K562 (cell line): Measurements from ENCODE around the gene KIF23. TPM values are rescaled to one million over a fixed set of nuclear protein-coding genes. Genes with fewer than 3 reads are reported as not detected.

Experiments
- ATAC-seq: fragments of 200-7000 bp; cut with Tn5 transposase; 3 replicates; pipeline ENCODE4 v1.9.1; 2020; ENCODE audit warnings: moderate library complexity
- BruUV-seq: library from RNA; stranded (reverse); fragments of 400-500 nt; replicated peaks from 2 replicates; lab custom pipeline; 2021; lab: Mats Ljungman, UMichigan
- CTCF ChIA-PET: fragments of 300-600 bp; formaldehyde crosslinking; extraction: SDS; loops from one replicate; lab custom pipeline; 2021; ENCODE audit warnings: low intra/inter-chr PET ratio; lab: Yijun Ruan, JAX
- POLR2A ChIA-PET: fragments of 300-600, 350-650 bp; sonication (Branson Sonifier 250); formaldehyde crosslinking; extraction: SDS; loops from one replicate; lab custom pipeline; 2021; ENCODE audit warnings: antibody characterized with exemption, inconsistent platforms; lab: Yijun Ruan, JAX
- DNase-seq, 4 experiments: peaks; one replicate each; pipeline versions ENCODE4 v3.0.0 to v3.0.0-alpha.2; 2011 to 2018; ENCODE audit warnings: low spot score in 3 of 4, mixed read lengths in 3 of 4; ENCODE audit errors: extremely low read depth in 1 of 4
- FAIRE-seq: peaks from 2 replicates; lab custom pipeline; 2011; peaks lifted over from hg19 to GRCh38; lab: Jason Lieb, UNC
- H2AFZ ChIP-seq: 2 replicates; pipeline ENCODE4 v1.6.0; 2011; ENCODE audit warnings: low read depth, low read length, control low read depth, inconsistent platforms
- H3K27ac ChIP-seq: fragments of 200-600 bp; 3 replicates; pipeline ENCODE4 v1.8.0; 2011; ENCODE audit warnings: low read depth, mild to moderate bottlenecking, control low read depth, inconsistent platforms, low read length, moderate library complexity, mixed read lengths; ENCODE audit errors: extremely low read depth
- H3K27me3 ChIP-seq, 2 experiments: fragments of 300-600 bp in 1 of 2; 2 replicates in 1 of 2; 3 replicates in 1 of 2; pipeline versions ENCODE4 v1.6.0 to v1.8.0; 2011; ENCODE audit warnings: inconsistent platforms in 2 of 2, low read length in 2 of 2, mild to moderate bottlenecking in 1 of 2, mixed read lengths in 1 of 2, moderate library complexity in 1 of 2; ENCODE audit not compliant: control insufficient read depth in 2 of 2, insufficient read depth in 2 of 2
- H3K36me3 ChIP-seq: fragments of 300-600 bp; 3 replicates; pipeline ENCODE4 v1.8.0; 2011; ENCODE audit warnings: mild to moderate bottlenecking, low read length, inconsistent platforms; ENCODE audit not compliant: control insufficient read depth, insufficient read depth
- H3K4me1 ChIP-seq, 2 experiments: fragments of 200-600 bp in 1 of 2; replicated peaks in 1 of 2; 2 replicates in 1 of 2; 3 replicates in 1 of 2; pipeline versions ENCODE4 v1.5.1 to v1.8.0; 2011; ENCODE audit warnings: inconsistent platforms in 2 of 2, low read length in 2 of 2, mild to moderate bottlenecking in 1 of 2, mixed read lengths in 1 of 2, moderate library complexity in 1 of 2; ENCODE audit not compliant: control insufficient read depth in 2 of 2, insufficient read depth in 2 of 2
- H3K4me2 ChIP-seq: 2 replicates; pipeline ENCODE4 v1.6.1; 2011; ENCODE audit warnings: low read length, control low read depth, inconsistent platforms, mixed read lengths; ENCODE audit not compliant: insufficient read depth
- H3K4me3 ChIP-seq: fragments of 200-600 bp; sonication (generic), shearing (Covaris generic); 2 replicates; pipeline ENCODE4 v1.5.1; 2016; ENCODE audit warnings: control low read depth, inconsistent platforms
- H3K79me2 ChIP-seq: fragments of 200-600 bp; 3 replicates; pipeline ENCODE4 v1.8.0; 2011; ENCODE audit warnings: low read length, inconsistent platforms; ENCODE audit not compliant: control insufficient read depth, insufficient read depth
- H3K9ac ChIP-seq, 2 experiments: 2 replicates each; pipeline versions ENCODE4 v1.6.0 to v1.6.1; 2011; ENCODE audit warnings: low read depth in 2 of 2, low read length in 2 of 2, control low read depth in 1 of 2, inconsistent platforms in 1 of 2, mild to moderate bottlenecking in 1 of 2, mixed read lengths in 1 of 2; ENCODE audit not compliant: insufficient read depth in 1 of 2
- H3K9me1 ChIP-seq: one replicate; pipeline ENCODE4 v1.6.0; 2011; ENCODE audit warnings: inconsistent platforms, mild to moderate bottlenecking, low read length, moderate library complexity; ENCODE audit not compliant: control insufficient read depth, insufficient read depth
- H3K9me3 ChIP-seq: replicated peaks from 2 replicates; pipeline ENCODE4 v1.5.1; 2011; ENCODE audit warnings: low read depth, low read length, inconsistent platforms; ENCODE audit not compliant: control insufficient read depth, insufficient read depth
- H4K20me1 ChIP-seq: replicated peaks from 2 replicates; pipeline ENCODE4 v1.6.1; 2011; ENCODE audit warnings: low read length, inconsistent platforms, mixed read lengths; ENCODE audit not compliant: control insufficient read depth, insufficient read depth
- ARNT ChIP-seq, 2 experiments: fragments of 450-650 bp; IDR thresholded peaks; 2 replicates each; pipeline ENCODE4 v1.6.1; 2016; ENCODE audit warnings: mild to moderate bottlenecking in 1 of 2
- ATF2 ChIP-seq: sonication (generic); formaldehyde crosslinking; IDR thresholded peaks from 2 replicates; pipeline ENCODE4 v1.8.1; 2022; ENCODE audit warnings: missing genetic modification reagents
- FOXK2 ChIP-seq, 2 experiments: fragments of 450-650 bp; IDR thresholded peaks in 1 of 2; conservative IDR thresholded peaks in 1 of 2; 2 replicates each; pipeline ENCODE4 v1.6.1; 2016; ENCODE audit warnings: low read depth in 2 of 2, mild to moderate bottlenecking in 1 of 2
- GABPB1 ChIP-seq: sonication (generic); formaldehyde crosslinking; IDR thresholded peaks from 2 replicates; pipeline ENCODE4 v1.8.0; 2022; ENCODE audit warnings: mild to moderate bottlenecking, missing genetic modification reagents
- HES1 ChIP-seq: fragments of 450-650 bp; IDR thresholded peaks from 2 replicates; pipeline ENCODE4 v1.6.1; 2016; ENCODE audit warnings: low read depth, mild to moderate bottlenecking, moderate library complexity
- HNRNPUL1 ChIP-seq: fragments of 200-400 bp; formaldehyde crosslinking; IDR thresholded peaks from 2 replicates; pipeline ENCODE4 v1.6.1; 2017; ENCODE audit warnings: low read length
- ILK ChIP-seq: fragments of 450-650 bp; IDR thresholded peaks from 2 replicates; pipeline ENCODE4 v1.6.1; 2016; ENCODE audit warnings: missing genetic modification characterization, low read depth, mild to moderate bottlenecking, missing compliant biosample characterization, moderate library complexity, borderline replicate concordance
- MXD1 ChIP-seq: fragments of 250-450 bp; sonication (Bioruptor Pico); IDR thresholded peaks from 2 replicates; pipeline ENCODE4 v1.8.0; 2021; ENCODE audit warnings: borderline replicate concordance, mild to moderate bottlenecking, moderate library complexity; ENCODE audit not compliant: poor library complexity, severe bottlenecking
- NCOR1 ChIP-seq: fragments of 450-650 bp; IDR thresholded peaks from 2 replicates; pipeline ENCODE4 v1.6.1; 2016; ENCODE audit warnings: mild to moderate bottlenecking, moderate library complexity
- NFXL1 ChIP-seq: fragments of 450-650 bp; formaldehyde crosslinking; IDR thresholded peaks from 2 replicates; pipeline ENCODE4 v1.4.0; 2021; ENCODE audit warnings: mild to moderate bottlenecking
- THAP7 ChIP-seq: fragments of 250-450 bp; sonication (Bioruptor Pico); IDR thresholded peaks from 2 replicates; pipeline ENCODE4 v1.5.0; 2021
- ZNF408 ChIP-seq: fragments of 250-450 bp; sonication (Bioruptor Pico); IDR thresholded peaks from 2 replicates; pipeline ENCODE4 v1.4.0; 2020; ENCODE audit warnings: low read depth, mild to moderate bottlenecking, moderate library complexity
- WGBS: fragments of 100-300 bp; shearing (Covaris generic); methylation state at CpG from one replicate; pipeline ENCODE4 v1.1.6; 2016; ENCODE audit warnings: low coverage, mixed read lengths; ENCODE audit not compliant: insufficient coverage; ENCODE audit errors: missing lambda C conversion rate; 5-methylcytosine and 5-hydroxymethylcytosine counted together
- in situ Hi-C: fragments of 300-500 bp; cut with MboI; formaldehyde crosslinking; loops from 4 replicates; pipeline ENCODE4 v1.15.0; 2018; ENCODE audit warnings: inconsistent platforms, mixed read lengths
- intact Hi-C: fragments of 100-400 bp; cut with micrococcal nuclease; formaldehyde crosslinking; loops from 2 replicates; pipeline ENCODE4 v1.14.2; 2022
- polyA plus RNA-seq, 8 experiments: library from polyadenylated mRNA; depleted of rRNA in 4 of 8; stranded (reverse) in 5 of 8; unstranded in 3 of 8; fragments of >200 nt; fragmentation: Nextera tagmentation in 2 of 8; fragmentation: Illumina TruSeq in 1 of 8; extraction: Ambion mirVana in 2 of 8; extraction: Trizol in 1 of 8; gene quantifications; 2 replicates each; pipeline versions ENCODE4 v1.2.1 to v1.2.3, GENCODE V29; 2011 to 2014; ENCODE audit warnings: inconsistent platforms in 1 of 8, missing spikeins in 1 of 8
- total RNA-seq, 7 experiments: library from RNA; depleted of rRNA in 6 of 7; stranded (reverse); fragments of >200 nt in 6 of 7; fragmentation: Illumina TruSeq in 2 of 7; extraction: Trizol in 2 of 7; gene quantifications; 2 replicates each; pipeline versions ENCODE4 v1.2.1 to v1.2.3, GENCODE V29; 2011 to 2021; ENCODE audit warnings: low replicate concordance in 1 of 7

KIF23 gene
- total and polyA plus RNA-seq, 9 of the 15 experiments (the other 6 are each of a cell fraction or from before 2014, with no cell fraction given) = 29.4 to 58.2 (median 41.9) TPM

GRCh38 chr15:69424748-69425413, 10.7 kb downstream of the KIF23 start:
- TF ChIP-seq ZNF408 (no peak), FOXK2 (conservative IDR thresholded peaks at IDR 0.05 in 1 of 2, IDR thresholded peaks at IDR 0.05 in 1 of 2; ENCODE audit: low read depth in 2 of 2) (no peak), MXD1 (CRISPR knock-in tag) (no peak), THAP7 (CRISPR knock-in tag) (no peak), HES1 (no peak), GABPB1 (CRISPR knock-in tag) (no peak), NFXL1 (CRISPR knock-in tag) (no peak), ATF2 (CRISPR knock-in tag) (no peak), ILK (no peak), ARNT (IDR thresholded peaks at IDR 0.05) (no peak), NCOR1 (no peak), HNRNPUL1 (no peak)
- H3K4me2 ChIP-seq = no peak overlapping the region
- no peaks in the 10 kb centered on the region for H3K4me1 ChIP-seq
- no peaks in the 10 kb centered on the region for H3K9me3 ChIP-seq
- no peaks in the 10 kb centered on the region for H4K20me1 ChIP-seq
- H3K27me3 ChIP-seq = no peaks in the 10 kb centered on the region
- 94% methylated on average over 1 of the region's 1 CpG for WGBS
- H3K9ac ChIP-seq = no peak overlapping the region
- ChIA-PET POLR2A (interaction anchor here (1.2 kb wide), 1 partner anchor 27 kb away, joined by 4 read pairs; no protein-coding TSS in a partner anchor), CTCF (no interaction called here)
- H3K36me3 ChIP-seq = peaks cover 95% of the 10 kb centered on the region
- DNase-seq (no peak), ATAC-seq (no peak), FAIRE-seq (no peak)
- no peak overlapping the region for H3K4me3 ChIP-seq
- H3K9me1 ChIP-seq = no peaks in the 10 kb centered on the region
- no TSS peak for BruUV-seq
- no peaks in the 10 kb centered on the region for H3K79me2 ChIP-seq
- in situ Hi-C loops (no loop called here), intact Hi-C loops (no loop called here)
- H3K27ac ChIP-seq = no peak overlapping the region
- no peak overlapping the region for H2AFZ ChIP-seq
